NCI-H345 treated with DMSO at 0.1 percent for 48 hours (cell line): ENCODE measurements around the gene SMARCAD1.
"Not testable (repeated sequence)": the region's sequence is repeated elsewhere in the genome, so short reads cannot be mapped to it uniquely, and the experiment has no call there.

Experiments used
- DNase-seq: peaks from one replicate; lab custom pipeline; 2025; ENCODE audit not compliant: unreplicated experiment; lab: John Stamatoyannopoulos, UW

SMARCAD1 gene

GRCh38 chr4:94285666-94286065 is 78.0 kb downstream of the SMARCAD1 start:
- DNase-seq = no peak

- no peak for DNase-seq
These were observed 82.6 kb downstream of the SMARCAD1 start for GRCh38 chr4:94290245-94290644.

GRCh38 chr4:94293981-94294380 is 86.3 kb downstream of the SMARCAD1 start:
- not testable (repeated sequence) for DNase-seq

GRCh38 chr4:94295473-94295872 is 87.8 kb downstream of the SMARCAD1 start:
- DNase-seq = not testable (repeated sequence)

GRCh38 chr4:94298725-94299252 is 91.1 kb downstream of the SMARCAD1 start:
- no peak for DNase-seq

- DNase-seq = no peak
These were observed 94.5 kb downstream of the SMARCAD1 start for GRCh38 chr4:94302191-94302590.

GRCh38 chr4:94304365-94304971 is 96.8 kb downstream of the SMARCAD1 start:
- DNase-seq = no peak

- no peak for DNase-seq
These were observed 98.0 kb downstream of the SMARCAD1 start for GRCh38 chr4:94305466-94306225.

- no peak for DNase-seq
These were observed 99.0 kb downstream of the SMARCAD1 start for GRCh38 chr4:94306713-94307112.

- no peak for DNase-seq
These were observed 99.7 kb downstream of the SMARCAD1 start for GRCh38 chr4:94307231-94307871.

- not testable (repeated sequence) for DNase-seq
These were observed 112.3 kb downstream of the SMARCAD1 start for GRCh38 chr4:94319927-94320326.

GRCh38 chr4:94325835-94326234 is 118.2 kb downstream of the SMARCAD1 start:
- no peak for DNase-seq

- no peak for DNase-seq
These were observed 122.3 kb downstream of the SMARCAD1 start for GRCh38 chr4:94329933-94330332.

GRCh38 chr4:94332983-94333590 is 125.4 kb downstream of the SMARCAD1 start:
- DNase-seq = no peak

- DNase-seq = no peak
These were observed 126.2 kb downstream of the SMARCAD1 start for GRCh38 chr4:94333866-94334265.

GRCh38 chr4:94334476-94334875 is 126.8 kb downstream of the SMARCAD1 start:
- DNase-seq = no peak

GRCh38 chr4:94334962-94335361 is 127.3 kb downstream of the SMARCAD1 start:
- DNase-seq = no peak

GRCh38 chr4:94336303-94336702 is 128.6 kb downstream of the SMARCAD1 start:
- DNase-seq = no peak

GRCh38 chr4:94336791-94337190 is 129.1 kb downstream of the SMARCAD1 start:
- not testable (repeated sequence) for DNase-seq

- no peak for DNase-seq
These were observed 131.2 kb downstream of the SMARCAD1 start for GRCh38 chr4:94338681-94339351.

- no peak for DNase-seq
These were observed 132.1 kb downstream of the SMARCAD1 start for GRCh38 chr4:94339779-94340178.
